WTC11 (cell line): ENCODE data around the gene PRKCSH. TPM values are rescaled to one million over a fixed set of nuclear protein-coding genes. Genes with fewer than 3 reads are reported as not detected.
"Not testable (repeated sequence)": the region's sequence is repeated elsewhere in the genome, so short reads cannot be mapped to it uniquely, and the experiment has no call there.

Source experiments
- ATAC-seq: fragments of 200-7000 bp; cut with Tn5 transposase; 2 replicates; pipeline ENCODE4 v1.10.0; 2021; ENCODE audit warnings: mild to moderate bottlenecking, moderate library complexity
- CTCF ChIA-PET: fragments of 300-600 bp; sonication (Branson Sonifier 250); formaldehyde crosslinking; loops from one replicate; lab custom pipeline; 2021; ENCODE audit warnings: antibody characterized with exemption; lab: Charles Lee
- POLR2A ChIA-PET: fragments of 350-600 bp; sonication (Branson Sonifier 250); formaldehyde crosslinking; loops from one replicate; lab custom pipeline; 2021; ENCODE audit warnings: antibody characterized with exemption; lab: Charles Lee
- DNase-seq: peaks from one replicate; pipeline ENCODE4 v3.0.0; 2021; ENCODE audit warnings: low spot score
- H3K27ac Mint-ChIP-seq: 2 replicates; pipeline ENCODE4 v1.8.0; 2021; ENCODE audit warnings: mixed read lengths
- H3K27me3 Mint-ChIP-seq: 2 replicates; pipeline ENCODE4 v1.8.0; 2021; ENCODE audit warnings: low read depth, mild to moderate bottlenecking, moderate library complexity, mixed read lengths
- H3K36me3 Mint-ChIP-seq: 2 replicates; pipeline ENCODE4 v1.8.0; 2021; ENCODE audit warnings: mixed read lengths
- H3K4me1 Mint-ChIP-seq: 2 replicates; pipeline ENCODE4 v1.8.0; 2022; ENCODE audit warnings: mixed read lengths
- H3K4me3 Mint-ChIP-seq: 2 replicates; pipeline ENCODE4 v1.8.0; 2021; ENCODE audit warnings: mild to moderate bottlenecking, moderate library complexity, mixed read lengths
- H3K9me3 Mint-ChIP-seq: 2 replicates; pipeline ENCODE4 v1.8.0; 2021; ENCODE audit warnings: mixed read lengths
- CREB1 ChIP-seq: sonication (generic); formaldehyde crosslinking; IDR thresholded peaks from 2 replicates; pipeline ENCODE4 v1.8.0; 2023; ENCODE audit warnings: mild to moderate bottlenecking, missing genetic modification reagents
- CREM ChIP-seq: sonication (generic); formaldehyde crosslinking; IDR thresholded peaks from 2 replicates; pipeline ENCODE4 v1.8.1; 2022; ENCODE audit warnings: mild to moderate bottlenecking, missing genetic modification reagents, moderate library complexity
- GABPB1 ChIP-seq: sonication (generic); formaldehyde crosslinking; IDR thresholded peaks from 2 replicates; pipeline ENCODE4 v1.8.1; 2023; ENCODE audit warnings: mild to moderate bottlenecking, missing genetic modification reagents
- GTF2I ChIP-seq: fragments of 250-450 bp; sonication (Bioruptor Pico); conservative IDR thresholded peaks from 2 replicates; pipeline ENCODE4 v1.4.0; 2021; ENCODE audit warnings: mild to moderate bottlenecking
- JAZF1 ChIP-seq: fragments of 250-450 bp; sonication (Bioruptor Pico); IDR thresholded peaks from 2 replicates; pipeline ENCODE4 v1.9.0; 2021; ENCODE audit warnings: moderate library complexity, mild to moderate bottlenecking, inconsistent platforms
- NFYB ChIP-seq: sonication (generic); formaldehyde crosslinking; conservative IDR thresholded peaks from 2 replicates; pipeline ENCODE4 v1.8.0; 2022; ENCODE audit warnings: low read depth, missing genetic modification reagents
- SMAD4 ChIP-seq: sonication (generic); formaldehyde crosslinking; IDR thresholded peaks from 2 replicates; pipeline ENCODE4 v1.8.0; 2022; ENCODE audit warnings: mild to moderate bottlenecking, missing genetic modification reagents
- SOX15 ChIP-seq: fragments of 250-450 bp; sonication (Bioruptor Pico); IDR thresholded peaks from 2 replicates; pipeline ENCODE4 v1.9.0; 2021; ENCODE audit warnings: mild to moderate bottlenecking
- TCF7 ChIP-seq: sonication (generic); formaldehyde crosslinking; IDR thresholded peaks from 2 replicates; pipeline ENCODE4 v1.8.0; 2022; ENCODE audit warnings: mild to moderate bottlenecking, low read depth, missing genetic modification reagents, moderate library complexity
- TEAD1 ChIP-seq: sonication (generic); formaldehyde crosslinking; IDR thresholded peaks from 2 replicates; pipeline ENCODE4 v1.8.0; 2022; ENCODE audit warnings: mild to moderate bottlenecking, missing genetic modification reagents
- ZBTB21 ChIP-seq: sonication (generic); formaldehyde crosslinking; IDR thresholded peaks from 2 replicates; pipeline ENCODE4 v1.8.1; 2023; ENCODE audit warnings: mild to moderate bottlenecking, missing genetic modification reagents, borderline replicate concordance
- ZNF121 ChIP-seq: sonication (generic); formaldehyde crosslinking; IDR thresholded peaks from 2 replicates; pipeline ENCODE4 v1.8.0; 2023; ENCODE audit warnings: missing genetic modification reagents
- ZNF416 ChIP-seq: fragments of 250-450 bp; sonication (Bioruptor Pico); IDR thresholded peaks from 2 replicates; pipeline ENCODE4 v1.9.0; 2021; ENCODE audit warnings: mild to moderate bottlenecking, inconsistent platforms
- total RNA-seq: library from RNA; stranded (reverse); gene quantifications from 3 replicates; pipeline ENCODE4 v1.2.3, GENCODE V29; 2021
- TF ChIP-seq, protein P1 (sequence below): fragments of 200-600 bp; IDR thresholded peaks from 2 replicates; pipeline ENCODE4 v1.8.0; 2022; ENCODE audit warnings: antibody characterized with exemption
- TF ChIP-seq, protein P2 (sequence below): sonication (generic); formaldehyde crosslinking; IDR thresholded peaks from 2 replicates; pipeline ENCODE4 v1.8.1; 2022; ENCODE audit warnings: missing genetic modification reagents, borderline replicate concordance
- TF ChIP-seq, protein P3 (sequence below): sonication (generic); formaldehyde crosslinking; conservative IDR thresholded peaks from 2 replicates; pipeline ENCODE4 v1.8.1; 2023; ENCODE audit warnings: mild to moderate bottlenecking, low read depth, missing genetic modification reagents, moderate library complexity
- TF ChIP-seq, protein P4 (sequence below): sonication (generic); formaldehyde crosslinking; IDR thresholded peaks from 2 replicates; pipeline ENCODE4 v1.8.1; 2022; ENCODE audit warnings: mild to moderate bottlenecking, moderate library complexity, missing genetic modification reagents

PRKCSH gene
- total RNA-seq, 1 experiment from 2014 or later: 396 TPM

DNA sequence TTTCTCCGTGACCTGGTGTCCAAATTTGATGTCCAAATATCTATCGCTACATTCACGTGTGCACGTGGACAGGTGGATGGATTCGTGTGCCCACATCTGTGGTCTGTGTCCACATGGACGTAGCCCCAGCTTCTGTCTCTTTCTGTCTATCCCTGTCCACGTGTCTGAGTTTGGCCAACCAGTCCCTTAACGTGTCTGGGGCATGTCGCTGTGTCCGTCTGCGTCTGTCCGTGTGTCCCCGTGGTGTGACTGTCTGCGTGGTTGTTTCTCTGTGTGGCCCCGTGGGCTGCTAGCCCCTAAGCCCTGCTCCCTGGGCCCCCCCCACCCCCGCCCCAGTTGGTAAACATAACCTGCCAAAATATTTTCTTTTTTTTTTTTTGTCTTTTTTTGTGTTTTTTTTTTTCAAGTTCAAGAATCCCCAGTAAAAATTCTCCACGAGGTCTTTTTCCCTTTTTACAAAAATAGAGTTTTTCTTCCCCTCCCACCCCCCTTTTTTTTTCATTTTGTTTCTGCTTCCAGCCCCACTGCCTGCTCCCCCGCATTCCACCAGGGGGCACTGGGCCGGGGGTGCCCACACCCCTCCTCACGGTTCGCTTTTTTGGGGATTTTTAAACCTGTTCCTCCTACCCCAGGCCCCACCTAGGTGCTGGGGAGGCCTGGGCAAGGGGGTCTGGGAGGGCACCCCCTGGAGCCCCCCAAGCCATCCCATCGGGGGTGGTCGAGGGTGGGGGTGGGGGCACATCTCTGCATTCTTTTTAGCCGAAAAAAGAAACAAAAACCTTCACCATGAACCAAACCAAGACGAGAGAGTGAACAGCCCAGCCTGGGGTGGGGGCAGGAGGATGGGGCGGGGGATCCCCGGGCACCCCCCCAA, 18.3 kb downstream of the PRKCSH start:
- ATAC-seq: peak; percentile 49
- peak overlapping the region; percentile 93 for H3K27ac Mint-ChIP-seq
- TF ChIP-seq TCF7 (CRISPR knock-in tag) (no peak), GTF2I (CRISPR knock-in tag) (no peak), SMAD4 (CRISPR knock-in tag) (no peak)
- TF ChIP-seq, protein P1, sequence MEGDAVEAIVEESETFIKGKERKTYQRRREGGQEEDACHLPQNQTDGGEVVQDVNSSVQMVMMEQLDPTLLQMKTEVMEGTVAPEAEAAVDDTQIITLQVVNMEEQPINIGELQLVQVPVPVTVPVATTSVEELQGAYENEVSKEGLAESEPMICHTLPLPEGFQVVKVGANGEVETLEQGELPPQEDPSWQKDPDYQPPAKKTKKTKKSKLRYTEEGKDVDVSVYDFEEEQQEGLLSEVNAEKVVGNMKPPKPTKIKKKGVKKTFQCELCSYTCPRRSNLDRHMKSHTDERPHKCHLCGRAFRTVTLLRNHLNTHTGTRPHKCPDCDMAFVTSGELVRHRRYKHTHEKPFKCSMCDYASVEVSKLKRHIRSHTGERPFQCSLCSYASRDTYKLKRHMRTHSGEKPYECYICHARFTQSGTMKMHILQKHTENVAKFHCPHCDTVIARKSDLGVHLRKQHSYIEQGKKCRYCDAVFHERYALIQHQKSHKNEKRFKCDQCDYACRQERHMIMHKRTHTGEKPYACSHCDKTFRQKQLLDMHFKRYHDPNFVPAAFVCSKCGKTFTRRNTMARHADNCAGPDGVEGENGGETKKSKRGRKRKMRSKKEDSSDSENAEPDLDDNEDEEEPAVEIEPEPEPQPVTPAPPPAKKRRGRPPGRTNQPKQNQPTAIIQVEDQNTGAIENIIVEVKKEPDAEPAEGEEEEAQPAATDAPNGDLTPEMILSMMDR: peak; percentile 46; the same call in 1 of the 2 replicates
- TF ChIP-seq, all 79 proteins: peak for 1
- CTCF ChIA-PET: interaction anchor here (1.8 to 2.4 kb wide), 7 partner anchors 10 to 160 kb away, joined by 6 to 27 read pairs (median 10); partner anchors contain the start of genes ELAVL3, EPOR, ODAD3 and PRKCSH
- no peaks in the 10 kb centered on the region for H3K9me3 Mint-ChIP-seq
- POLR2A ChIA-PET: no interaction called here
- H3K27me3 Mint-ChIP-seq: no peaks in the 10 kb centered on the region; the same call in 1 of the 2 replicates
- H3K4me3 Mint-ChIP-seq: no peak overlapping the region; the same call in 1 of the 2 replicates
- H3K36me3 Mint-ChIP-seq: peaks cover 2% of the 10 kb centered on the region; the same call in 1 of the 2 replicates
- DNase-seq: peak; percentile 64
- H3K4me1 Mint-ChIP-seq: peaks cover 28% of the 10 kb centered on the region

DNA sequence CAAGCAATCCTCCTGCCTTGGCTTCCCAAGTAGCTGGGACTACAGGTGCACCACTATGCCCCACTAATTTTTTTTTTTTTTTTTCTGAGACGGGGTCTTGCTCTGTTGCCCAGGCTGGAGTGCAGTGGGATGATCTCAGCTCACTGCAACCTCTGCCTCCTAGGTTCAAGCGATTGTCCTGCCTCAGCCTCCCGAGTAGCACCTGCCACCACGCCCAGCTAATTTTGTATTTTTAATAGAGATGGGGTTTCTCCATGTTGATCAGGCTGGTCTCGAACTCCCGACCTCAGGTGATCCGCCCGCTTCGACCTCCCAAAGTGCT, 19.8 kb downstream of the PRKCSH start:
- POLR2A ChIA-PET, H3K36me3 Mint-ChIP-seq, ATAC-seq, H3K27ac Mint-ChIP-seq, DNase-seq, H3K9me3 Mint-ChIP-seq, H3K4me3 Mint-ChIP-seq, H3K27me3 Mint-ChIP-seq: not testable (repeated sequence)
- H3K4me1 Mint-ChIP-seq: peaks cover 28% of the 10 kb centered on the region
- CTCF ChIA-PET: interaction anchor here (1.7 kb wide), 1 partner anchor 27 kb away, joined by 12 read pairs; no protein-coding TSS in a partner anchor

DNA sequence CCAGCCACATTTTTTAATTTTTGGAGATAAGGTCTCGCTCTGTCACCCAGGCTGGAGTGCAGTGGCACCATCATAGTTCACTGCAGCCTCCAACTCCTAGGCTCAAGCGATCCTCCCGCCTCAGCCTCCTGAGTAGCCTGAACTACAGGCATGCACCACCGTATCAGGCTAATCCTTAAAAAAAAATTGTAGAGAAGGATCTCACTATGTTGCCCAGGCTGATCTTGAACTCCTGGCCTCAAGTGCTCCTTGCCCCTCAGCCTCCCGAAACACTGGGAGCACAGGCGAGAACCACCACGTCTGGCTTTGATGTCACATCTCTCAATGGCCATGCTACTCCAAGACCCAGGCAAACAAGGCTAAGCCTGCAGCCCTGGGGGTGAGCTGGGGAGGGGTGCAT, 21.2 kb downstream of the PRKCSH start:
- Mint-ChIP-seq H3K4me1 (peaks cover 23% of the 10 kb centered on the region), H3K27ac (no peak overlapping the region), H3K4me3 (no peak overlapping the region), H3K36me3 (no peaks in the 10 kb centered on the region), H3K9me3 (no peaks in the 10 kb centered on the region), H3K27me3 (no peaks in the 10 kb centered on the region)
- DNase-seq (no peak), ATAC-seq (no peak)
- ChIA-PET POLR2A (no interaction called here), CTCF (interaction anchor here (1.0 to 1.7 kb wide), 2 partner anchors 26 to 73 kb away, joined by 4 to 12 read pairs; no protein-coding TSS in a partner anchor)
- TF ChIP-seq GABPB1 (CRISPR knock-in tag) (no peak), TEAD1 (CRISPR knock-in tag) (no peak), CREM (CRISPR knock-in tag) (no peak), JAZF1 (CRISPR knock-in tag) (no peak), NFYB (CRISPR knock-in tag) (no peak), ZNF121 (CRISPR knock-in tag) (peak; percentile 87), ZBTB21 (no peak), SOX15 (CRISPR knock-in tag) (no peak), CREB1 (CRISPR knock-in tag) (no peak), ZNF416 (CRISPR knock-in tag) (no peak), GTF2I (CRISPR knock-in tag) (peak; percentile 54; the same call in 1 of the 2 replicates)
- TF ChIP-seq, protein P2, sequence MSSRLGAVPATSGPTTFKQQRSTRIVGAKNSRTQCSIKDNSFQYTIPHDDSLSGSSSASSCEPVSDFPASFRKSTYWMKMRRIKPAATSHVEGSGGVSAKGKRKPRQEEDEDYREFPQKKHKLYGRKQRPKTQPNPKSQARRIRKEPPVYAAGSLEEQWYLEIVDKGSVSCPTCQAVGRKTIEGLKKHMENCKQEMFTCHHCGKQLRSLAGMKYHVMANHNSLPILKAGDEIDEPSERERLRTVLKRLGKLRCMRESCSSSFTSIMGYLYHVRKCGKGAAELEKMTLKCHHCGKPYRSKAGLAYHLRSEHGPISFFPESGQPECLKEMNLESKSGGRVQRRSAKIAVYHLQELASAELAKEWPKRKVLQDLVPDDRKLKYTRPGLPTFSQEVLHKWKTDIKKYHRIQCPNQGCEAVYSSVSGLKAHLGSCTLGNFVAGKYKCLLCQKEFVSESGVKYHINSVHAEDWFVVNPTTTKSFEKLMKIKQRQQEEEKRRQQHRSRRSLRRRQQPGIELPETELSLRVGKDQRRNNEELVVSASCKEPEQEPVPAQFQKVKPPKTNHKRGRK (CRISPR knock-in tag): no peak
- TF ChIP-seq, protein P3, sequence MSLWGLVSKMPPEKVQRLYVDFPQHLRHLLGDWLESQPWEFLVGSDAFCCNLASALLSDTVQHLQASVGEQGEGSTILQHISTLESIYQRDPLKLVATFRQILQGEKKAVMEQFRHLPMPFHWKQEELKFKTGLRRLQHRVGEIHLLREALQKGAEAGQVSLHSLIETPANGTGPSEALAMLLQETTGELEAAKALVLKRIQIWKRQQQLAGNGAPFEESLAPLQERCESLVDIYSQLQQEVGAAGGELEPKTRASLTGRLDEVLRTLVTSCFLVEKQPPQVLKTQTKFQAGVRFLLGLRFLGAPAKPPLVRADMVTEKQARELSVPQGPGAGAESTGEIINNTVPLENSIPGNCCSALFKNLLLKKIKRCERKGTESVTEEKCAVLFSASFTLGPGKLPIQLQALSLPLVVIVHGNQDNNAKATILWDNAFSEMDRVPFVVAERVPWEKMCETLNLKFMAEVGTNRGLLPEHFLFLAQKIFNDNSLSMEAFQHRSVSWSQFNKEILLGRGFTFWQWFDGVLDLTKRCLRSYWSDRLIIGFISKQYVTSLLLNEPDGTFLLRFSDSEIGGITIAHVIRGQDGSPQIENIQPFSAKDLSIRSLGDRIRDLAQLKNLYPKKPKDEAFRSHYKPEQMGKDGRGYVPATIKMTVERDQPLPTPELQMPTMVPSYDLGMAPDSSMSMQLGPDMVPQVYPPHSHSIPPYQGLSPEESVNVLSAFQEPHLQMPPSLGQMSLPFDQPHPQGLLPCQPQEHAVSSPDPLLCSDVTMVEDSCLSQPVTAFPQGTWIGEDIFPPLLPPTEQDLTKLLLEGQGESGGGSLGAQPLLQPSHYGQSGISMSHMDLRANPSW (CRISPR knock-in tag): no peak
- TF ChIP-seq, protein P4, sequence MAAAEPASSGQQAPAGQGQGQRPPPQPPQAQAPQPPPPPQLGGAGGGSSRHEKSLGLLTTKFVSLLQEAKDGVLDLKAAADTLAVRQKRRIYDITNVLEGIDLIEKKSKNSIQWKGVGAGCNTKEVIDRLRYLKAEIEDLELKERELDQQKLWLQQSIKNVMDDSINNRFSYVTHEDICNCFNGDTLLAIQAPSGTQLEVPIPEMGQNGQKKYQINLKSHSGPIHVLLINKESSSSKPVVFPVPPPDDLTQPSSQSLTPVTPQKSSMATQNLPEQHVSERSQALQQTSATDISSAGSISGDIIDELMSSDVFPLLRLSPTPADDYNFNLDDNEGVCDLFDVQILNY (CRISPR knock-in tag): no peak
